NCI-H1092 treated with DMSO at 0.1 percent for 48 hours (cell line): ENCODE measurements around the gene SND1.

Experiments
- DNase-seq: peaks from one replicate; lab custom pipeline; 2025; lab: John Stamatoyannopoulos, UW

The SND1 gene

DNA sequence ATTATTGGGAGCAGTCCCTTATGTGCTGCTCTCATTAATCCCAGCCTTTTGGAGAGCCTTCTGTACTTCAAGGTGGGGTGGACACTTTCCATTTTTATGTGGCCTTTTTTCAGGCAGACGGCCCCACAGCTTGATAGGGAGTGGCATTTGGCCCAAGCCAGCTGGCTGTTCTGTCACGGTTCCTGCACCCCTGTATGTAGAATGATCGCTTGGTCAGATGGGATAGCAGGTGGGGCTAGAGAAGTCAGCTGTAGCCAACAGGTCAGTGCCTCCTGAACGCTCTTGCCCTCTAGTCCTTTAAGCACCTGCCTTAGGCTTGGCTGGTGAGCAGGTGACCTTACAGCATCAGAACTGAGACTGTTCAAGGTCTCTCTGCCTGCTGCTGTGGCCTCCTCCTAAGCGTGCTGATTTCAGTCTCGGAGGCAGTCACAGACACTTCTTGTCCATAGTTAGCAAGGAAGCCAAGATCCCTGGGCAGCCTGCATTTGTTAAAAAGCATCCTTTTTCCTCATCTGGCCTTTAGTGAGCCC is 283.9 kb downstream of the SND1 start:
- DNase-seq = no peak

DNA sequence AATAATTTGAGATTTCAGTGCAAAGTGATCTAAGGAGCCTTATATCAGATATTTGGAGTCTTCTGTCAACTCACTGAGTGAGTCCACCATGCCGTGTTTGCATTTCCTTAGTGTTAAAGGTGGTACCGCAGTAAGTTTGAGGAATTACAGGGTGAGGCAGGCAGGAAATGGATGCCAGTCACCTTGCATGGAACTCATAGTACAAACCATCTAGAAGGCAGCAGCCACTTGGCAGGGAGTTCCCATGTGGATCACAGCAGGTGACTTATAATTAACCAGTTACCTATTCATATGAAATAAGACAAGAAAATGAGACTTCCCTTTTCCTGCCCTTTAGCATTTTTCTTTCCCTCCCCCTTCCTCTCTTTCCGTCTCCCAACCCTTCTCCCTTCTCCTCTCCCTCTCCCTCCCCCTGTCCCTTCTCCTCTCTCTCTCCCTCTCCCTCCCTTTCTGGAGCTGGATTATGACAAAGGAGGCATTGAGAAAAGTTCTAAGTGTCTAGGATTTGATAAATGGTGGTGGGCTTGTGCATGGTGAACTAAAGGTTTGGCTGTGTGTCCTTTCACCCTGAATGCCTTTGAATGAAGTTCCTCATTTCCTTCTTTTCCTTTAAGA is 285.2 kb downstream of the SND1 start:
- DNase-seq = no peak

DNA sequence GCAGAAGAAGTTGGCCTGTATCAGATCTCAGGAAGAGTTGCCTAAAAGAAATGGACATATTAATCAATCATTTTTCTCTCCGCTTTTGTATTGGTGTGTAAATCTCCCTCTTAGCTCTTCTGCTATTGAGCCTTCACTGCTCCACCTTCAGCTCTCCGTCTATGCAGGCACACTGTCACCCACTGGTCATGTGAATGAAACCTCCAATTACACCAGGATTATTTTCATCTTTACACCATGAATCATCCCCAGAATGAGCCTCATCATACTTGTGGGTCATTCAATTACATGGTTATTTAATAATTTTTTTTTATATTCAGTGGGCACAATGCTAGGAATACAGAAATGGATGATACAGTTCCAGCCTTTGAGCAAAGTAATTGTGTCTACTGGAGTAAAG is 286.6 kb downstream of the SND1 start:
- no peak for DNase-seq

DNA sequence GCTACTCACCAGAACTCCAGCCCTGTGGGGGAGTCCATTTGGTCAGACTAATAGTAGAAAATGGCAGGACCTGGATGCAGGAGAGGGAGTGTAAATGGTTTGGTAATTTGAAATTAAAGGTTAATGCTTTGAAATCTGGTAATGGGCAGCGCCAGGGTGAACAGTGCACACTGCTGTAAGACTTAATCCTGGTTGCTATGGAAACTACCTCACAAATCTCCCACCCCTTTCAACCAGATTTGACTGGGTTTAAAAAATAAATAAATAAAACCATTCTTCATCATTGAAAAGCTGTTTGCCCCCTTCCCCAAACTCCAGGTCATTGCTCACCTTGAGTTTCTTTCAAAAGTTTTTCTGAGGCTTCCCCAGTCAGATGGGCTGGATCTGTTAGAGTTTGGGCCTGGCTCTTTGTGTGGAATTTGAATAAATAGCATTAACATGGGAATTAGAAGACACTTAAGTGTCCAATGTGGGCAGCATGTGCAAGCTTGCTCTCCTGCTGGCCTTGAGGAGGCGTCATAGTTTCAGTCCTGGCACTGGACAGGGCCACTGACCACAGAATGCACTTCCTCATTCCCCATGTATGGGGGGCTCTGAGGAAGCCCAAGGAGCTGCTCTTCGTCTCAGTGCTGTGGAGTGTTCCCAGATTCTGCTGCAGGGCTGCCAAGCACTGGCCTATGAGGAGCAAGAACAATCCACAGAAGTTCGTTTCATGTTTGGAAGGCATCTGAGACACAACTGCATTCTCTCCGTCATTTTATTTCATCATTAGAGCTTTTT is 288.6 kb downstream of the SND1 start:
- DNase-seq = no peak

DNA sequence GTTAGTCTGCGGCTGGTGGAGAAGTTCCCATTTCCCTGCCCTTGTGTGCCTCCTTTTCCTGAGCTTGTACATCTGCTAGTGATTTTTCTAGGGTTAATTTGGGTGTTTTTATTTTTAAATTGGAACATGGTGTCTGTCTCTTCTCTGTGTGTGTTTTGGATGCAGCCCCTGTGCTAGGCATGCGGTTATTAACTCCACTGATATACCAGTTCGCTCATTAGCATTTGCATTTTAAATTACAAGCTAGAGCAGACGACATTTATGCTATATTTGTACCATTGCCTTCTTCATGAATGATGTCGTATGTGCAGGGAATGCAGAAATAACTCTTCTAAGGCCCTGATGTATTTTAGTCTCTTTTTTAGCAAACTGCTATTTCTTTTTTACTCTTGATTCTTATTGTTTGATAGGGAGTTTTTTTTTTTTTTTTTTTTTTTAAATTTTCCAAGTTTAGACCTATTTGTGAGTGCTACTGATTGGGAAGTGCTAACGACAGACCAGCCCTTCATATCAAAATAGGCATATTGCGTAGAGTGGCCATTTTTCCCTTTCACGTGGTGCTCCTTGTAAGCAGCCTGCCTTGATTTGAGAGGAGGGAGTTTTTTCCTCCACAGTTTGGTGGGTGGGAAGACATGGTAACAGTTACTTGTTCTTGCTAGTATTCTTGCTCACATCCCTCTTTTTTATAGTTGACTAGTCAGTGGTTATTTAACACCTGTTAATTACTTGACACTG is 289.6 kb downstream of the SND1 start:
- no peak for DNase-seq

DNA sequence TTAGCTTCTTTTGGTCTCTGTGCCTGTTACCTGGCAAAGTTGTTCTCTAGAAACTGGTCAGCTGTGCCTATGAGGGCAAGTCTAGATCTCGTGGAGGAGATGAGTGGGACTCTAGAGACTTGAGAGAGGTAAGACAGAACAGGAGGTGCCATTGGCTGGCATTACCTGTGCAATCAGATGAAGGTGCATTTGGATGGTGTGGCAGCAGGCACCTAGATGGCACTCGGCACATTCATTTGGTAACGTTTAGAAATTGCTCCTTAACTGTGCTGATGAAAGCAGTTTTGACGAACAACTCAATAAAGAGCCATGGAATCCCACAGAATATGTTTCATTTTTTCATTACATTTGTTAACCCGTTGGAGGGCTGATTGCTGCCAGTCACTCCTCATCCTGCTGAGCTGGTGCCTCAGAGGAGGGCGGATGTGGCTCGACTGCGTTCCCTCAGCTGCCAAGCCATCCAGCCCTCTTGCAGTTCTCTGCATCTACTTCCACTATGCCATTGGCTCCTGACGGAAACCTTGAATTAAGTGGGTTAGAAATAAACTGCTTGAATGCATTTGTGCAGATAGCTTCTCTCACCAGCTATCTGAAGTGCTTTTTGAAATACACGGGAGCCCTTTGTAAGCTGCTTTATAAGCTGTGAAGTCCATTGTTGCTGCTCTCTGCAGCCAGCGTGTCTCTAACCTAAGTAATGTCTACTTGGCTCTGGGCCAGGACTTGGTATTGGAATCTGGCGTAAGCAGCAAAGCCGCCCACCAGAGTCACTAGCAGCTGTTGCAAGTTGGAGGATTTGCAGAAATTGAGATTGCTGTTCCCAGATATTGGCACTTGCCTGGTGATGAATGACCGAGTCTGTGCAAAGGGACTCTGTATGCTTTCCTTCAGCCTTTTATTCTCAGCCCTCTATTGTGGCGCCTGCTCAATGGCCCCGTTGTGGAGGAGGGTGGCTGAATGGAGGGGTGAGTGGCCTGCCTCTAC is 291.8 kb downstream of the SND1 start:
- peak; percentile 79 for DNase-seq

DNA sequence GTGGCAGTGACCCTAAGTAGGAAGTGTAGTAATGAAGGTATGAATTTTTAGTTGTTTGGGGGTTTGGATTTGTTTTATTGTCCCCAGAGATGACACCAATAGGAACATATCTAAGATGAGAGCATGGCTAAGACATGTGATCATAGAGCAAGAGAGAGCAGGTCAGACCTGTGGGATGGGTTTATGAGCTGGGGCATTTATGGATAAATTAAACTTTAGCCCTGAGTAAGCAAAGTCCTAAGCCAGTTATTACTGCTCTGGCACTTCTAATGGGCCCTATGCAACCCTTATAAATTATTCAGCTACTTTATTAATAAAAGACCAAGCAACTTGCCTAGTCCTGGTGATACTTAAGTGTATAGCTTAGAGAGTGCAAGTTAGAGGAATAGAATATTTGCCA is 294.1 kb downstream of the SND1 start:
- DNase-seq = no peak

DNA sequence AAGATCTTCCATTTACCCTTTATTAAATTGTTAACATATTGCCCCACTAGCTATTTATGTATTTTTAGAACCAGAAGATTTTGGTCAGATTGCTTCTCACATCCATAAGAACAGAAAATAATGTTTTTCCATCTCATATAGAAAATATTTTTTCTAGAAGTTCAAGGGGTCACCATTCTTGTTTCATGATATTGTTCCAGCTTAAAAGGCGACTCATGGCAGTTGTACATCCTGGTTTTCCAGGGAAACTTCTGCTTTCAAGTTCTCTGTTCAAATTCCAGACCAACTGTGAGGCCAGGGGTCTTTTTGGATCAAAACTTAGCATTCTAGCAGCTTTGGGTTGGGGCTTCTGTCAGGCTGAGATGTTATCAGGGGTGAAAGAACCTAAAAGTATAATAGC is 294.9 kb downstream of the SND1 start:
- no peak for DNase-seq

DNA sequence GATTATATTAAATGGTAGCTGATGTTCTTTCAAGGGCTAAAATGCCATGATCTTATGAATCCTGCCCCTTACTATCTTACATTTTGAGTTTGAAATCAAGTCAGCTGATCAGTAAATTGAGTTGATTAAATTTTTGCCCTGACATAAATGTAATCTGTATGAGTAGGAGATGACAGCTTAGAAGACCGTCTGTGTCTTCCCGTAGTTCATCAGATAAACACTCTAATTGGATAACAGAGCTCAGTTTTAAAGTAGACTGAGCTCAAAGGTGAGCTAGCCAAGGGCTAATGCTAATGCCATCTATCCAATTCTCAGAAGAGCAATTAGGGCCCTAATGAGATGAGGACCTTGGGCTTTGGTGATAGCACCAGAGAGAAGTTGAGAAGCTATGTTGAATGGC is 296.3 kb downstream of the SND1 start:
- no peak for DNase-seq

DNA sequence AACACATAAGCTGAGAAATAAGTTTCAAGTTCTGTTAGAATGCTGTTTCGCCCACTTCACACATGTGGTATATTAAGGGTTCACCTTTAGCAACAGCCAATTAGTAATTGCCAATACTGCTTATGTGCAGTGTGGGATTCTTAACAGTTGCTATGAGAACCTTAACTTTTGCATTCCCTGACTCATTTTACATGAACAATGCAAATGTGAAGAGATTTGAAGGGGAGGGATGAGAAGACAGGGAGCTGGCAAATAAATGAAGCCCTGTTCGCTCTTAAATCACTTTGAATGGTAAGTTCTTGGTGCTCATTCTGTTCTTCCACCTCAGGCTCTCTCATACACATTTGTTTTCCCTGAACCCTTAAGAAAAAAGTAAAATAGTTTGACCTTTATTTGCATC is 296.9 kb downstream of the SND1 start:
- no peak for DNase-seq

DNA sequence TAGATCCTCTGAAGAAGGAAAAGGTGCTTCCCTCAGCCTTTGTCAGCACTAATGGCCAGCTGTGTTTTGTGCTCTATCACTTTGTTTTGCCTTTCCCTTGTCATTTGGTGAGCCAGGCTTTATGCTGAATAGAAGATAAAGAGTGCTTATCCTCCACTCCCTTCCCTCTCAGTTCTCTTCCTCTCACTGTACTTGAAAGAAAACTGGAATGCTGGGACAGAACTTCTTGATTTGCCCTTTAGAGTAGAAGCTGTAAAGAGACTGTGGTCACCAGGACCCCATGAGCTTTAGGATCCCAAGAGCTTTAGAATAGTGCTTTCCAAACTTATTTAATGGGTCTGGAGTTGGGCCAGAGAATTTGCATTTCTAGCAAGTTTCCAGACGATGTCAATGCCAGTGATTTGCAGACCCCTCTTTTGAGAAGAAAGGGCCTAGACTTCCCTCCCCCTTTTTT is 297.8 kb downstream of the SND1 start:
- no peak for DNase-seq

DNA sequence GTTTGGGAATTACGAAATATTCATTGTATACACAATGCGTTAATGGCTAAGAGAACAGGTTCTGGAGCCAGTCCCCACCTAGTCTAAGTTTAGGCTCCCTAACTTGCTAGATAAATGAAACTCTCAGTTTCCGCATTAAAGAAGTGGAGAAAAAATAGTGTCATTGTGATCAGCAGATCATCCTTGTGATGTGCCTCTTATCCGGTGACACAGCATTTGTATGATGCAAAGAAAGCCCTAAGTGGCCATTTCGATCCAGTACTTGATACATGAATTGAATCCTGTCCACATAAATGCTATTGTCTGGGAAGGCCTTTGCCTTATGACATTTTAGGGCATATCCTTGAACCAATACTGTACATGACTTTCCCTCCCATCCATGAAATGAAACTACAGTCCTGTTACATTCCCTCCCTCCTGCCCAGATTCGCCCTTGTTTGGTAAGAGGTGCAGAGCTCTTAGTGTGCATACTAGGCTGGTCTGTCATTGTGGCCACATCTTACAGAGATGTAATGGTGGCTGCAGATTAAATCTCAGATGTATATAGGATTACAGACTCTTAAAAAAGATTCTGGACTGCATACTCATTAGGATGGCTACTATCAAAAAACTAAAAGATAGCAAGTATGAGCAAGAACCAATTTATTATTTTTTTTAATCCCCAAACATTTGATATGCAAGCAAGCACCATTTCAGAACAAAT is 298.4 kb downstream of the SND1 start:
- DNase-seq = no peak

DNA sequence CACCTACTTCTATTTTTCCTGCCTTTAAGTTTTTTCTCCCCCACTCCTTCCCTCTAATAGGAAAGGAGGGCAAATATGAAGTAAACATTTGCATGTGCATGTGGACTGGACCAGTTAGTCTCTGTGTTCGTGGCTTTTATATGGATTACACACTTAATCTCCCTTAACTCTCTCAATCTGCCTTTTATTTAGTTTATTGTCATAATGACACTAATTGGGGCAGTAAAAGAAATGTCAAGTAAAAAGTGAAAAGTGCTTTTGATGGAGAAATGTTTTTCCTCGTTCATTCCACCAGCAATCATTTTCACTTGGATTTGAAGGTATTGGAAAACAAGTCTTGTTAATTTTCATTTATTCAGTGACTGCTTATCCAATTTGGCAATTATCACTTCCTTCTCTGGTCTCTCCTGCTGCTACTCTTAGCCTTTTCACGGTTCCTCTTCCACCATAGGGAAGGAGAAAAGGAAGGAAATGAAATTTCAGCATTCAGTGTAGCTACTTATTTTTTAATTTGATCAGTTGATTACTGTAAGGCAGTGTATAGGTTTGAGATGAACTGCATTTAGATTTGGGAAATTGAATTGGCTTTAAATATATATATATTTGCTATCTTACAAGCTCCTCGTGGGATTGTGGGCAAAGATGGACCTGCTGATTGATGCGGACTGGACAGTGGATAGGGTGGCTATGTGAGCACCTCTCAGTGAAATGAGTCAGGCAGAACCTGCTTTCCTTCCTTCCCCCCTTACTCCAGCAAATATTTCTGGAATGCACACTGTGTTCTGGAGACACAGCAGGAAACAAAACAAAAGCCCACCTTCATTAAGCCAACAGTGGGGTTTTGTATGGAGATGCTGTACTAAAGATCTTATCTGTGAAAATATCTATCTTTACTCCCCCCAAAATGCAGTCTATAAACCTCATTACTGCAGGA is 301.7 kb downstream of the SND1 start:
- no peak for DNase-seq

DNA sequence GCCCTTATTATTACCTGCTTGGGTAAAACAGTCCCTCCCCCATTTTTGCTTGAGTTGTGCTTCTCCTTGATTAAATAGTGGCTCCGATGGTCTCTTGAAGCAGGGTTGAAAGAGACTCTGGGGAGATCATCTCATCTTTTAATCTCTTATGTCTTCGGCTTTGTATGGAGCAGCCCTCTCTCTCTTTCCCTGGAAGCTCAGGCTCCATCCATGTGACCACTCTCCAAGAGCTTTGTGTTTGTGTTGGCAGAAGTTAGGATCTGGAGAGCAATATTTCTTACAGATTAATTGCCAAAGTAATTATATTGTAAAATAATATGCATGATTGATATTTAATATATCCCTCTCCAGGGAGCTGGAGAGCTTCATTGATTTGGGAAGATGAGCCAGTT is 302.4 kb downstream of the SND1 start:
- DNase-seq = peak; percentile 88

DNA sequence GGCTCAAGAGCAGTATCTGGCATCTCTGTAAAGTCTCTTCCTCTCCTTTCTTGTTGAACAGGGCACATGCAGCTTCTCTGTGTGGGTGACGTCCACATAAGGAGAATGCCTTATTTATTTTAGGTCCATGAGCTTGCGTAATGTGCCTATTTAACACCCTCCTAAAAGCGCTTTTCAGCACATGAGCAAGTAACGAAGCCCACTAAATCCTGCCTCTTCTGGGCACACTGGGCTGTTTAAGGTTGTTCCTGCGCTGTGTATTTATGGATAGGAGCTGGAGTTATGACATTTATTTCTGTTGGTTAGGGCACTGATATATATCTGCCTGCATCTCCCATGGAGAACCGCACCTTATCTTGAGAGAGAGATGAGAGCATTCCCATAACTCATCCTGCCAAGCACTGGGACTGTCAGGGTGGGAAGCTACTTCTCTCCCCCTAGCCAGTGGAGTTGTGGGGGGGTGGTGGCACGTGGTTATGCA is 303.1 kb downstream of the SND1 start:
- DNase-seq = no peak

DNA sequence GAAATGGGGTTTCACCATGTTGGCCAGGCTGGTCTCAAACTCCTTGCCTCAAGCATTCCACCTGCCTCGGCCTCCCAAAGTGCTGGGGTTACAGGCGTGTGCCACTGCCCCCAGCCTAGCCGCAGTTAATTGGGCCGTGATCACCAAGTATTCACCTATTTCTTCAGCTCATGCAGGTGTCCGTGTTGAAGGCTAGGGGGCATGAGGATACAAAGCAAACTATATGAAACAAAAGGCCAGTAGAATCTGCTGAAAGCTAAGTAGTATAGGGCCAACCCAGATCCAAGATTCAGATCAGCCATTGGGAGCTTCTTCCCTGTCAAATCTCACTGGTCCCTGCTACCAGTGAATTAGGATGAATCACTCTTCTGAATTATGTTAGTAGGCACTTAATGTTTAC is 305.9 kb downstream of the SND1 start:
- DNase-seq = no peak

DNA sequence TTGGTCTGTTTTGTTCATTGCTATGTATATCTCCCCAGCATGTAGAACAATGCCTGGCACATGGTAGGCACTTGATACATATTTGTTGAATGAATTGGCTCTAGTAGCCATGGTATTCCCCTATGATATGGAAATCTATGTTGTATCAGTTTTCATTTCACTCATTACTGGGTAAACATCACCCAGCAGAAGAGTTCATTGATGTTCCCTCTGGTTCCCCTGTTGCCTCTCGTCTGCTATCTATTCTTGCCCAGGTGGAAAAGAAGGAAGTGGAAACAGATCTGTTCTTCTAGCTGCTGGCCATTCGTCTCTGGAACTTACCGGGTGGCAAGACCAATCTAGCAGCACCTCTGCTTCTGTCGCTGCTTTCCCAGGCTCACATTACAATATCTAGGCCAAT is 307.8 kb downstream of the SND1 start:
- no peak for DNase-seq

DNA sequence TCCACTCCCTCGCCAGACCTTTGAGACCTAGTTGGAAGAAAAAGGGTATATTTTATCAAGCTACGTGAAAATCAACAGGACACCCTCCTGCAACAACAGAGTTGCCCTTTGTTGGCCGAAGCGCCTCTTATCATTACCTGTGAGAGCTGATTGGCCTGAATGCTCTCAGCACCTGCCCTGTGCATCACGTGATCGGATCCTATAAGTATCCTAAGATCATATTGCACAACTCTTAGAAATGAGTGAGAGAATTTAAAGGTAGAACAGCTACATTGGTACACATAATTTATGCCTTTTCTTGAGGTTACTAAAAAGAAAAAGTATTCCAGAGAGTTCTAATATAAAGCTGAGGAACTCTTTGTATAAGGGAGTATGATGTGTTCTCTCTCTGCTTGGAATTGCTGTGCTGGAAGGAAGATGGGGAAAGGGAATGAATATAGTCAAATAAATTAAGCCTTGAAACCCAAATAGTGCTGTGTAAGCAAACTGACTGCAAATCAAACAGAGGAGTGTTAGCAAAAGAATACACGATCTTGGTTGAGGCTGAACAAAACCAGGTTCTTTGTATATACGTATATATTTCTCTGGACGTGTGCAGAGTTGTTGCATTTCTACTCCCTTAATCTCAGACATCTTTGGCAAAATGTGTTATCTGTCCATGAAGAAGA is 309.9 kb downstream of the SND1 start:
- DNase-seq = peak; percentile 16
